T-cell (primary cell): ENCODE data around the gene SH3RF2. TPM values are rescaled to one million over a fixed set of nuclear protein-coding genes. Genes with fewer than 3 reads are reported as not detected.

ENCODE experiments used
- ATAC-seq, 4 experiments: fragments of 200-7000 bp in 3 of 4; fragments of 150-1000 bp in 1 of 4; cut with Tn5 transposase; replicated peaks in 1 of 4; 1 replicate in 3 of 4; 2 replicates in 1 of 4; pipeline ENCODE4 v1.10.0; 2021; ENCODE audit warnings: moderate library complexity in 3 of 4, mild to moderate bottlenecking in 2 of 4, moderate number of reproducible peaks in 1 of 4
- CTCF ChIA-PET, 2 donors: fragments of 300-600 bp; sonication (Branson Sonifier 250); formaldehyde crosslinking; loops; one replicate each; lab custom pipeline; 2022; ENCODE audit warnings: antibody characterized with exemption in 2 of 2; lab: Charles Lee
- POLR2A ChIA-PET, 2 donors: fragments of 300-600 bp; sonication (Branson Sonifier 250); formaldehyde crosslinking; loops; one replicate each; lab custom pipeline; 2022; ENCODE audit warnings: antibody characterized with exemption in 2 of 2; lab: Charles Lee
- DNase-seq, 35 experiments: peaks; one replicate each; pipeline versions ENCODE4 v3.0.0 to v3.0.0-alpha.2; 2013 to 2023
- H3K27ac ChIP-seq: one replicate; pipeline ENCODE4 v1.5.1; 2013; ENCODE audit warnings: low read length
- H3K27me3 ChIP-seq, 2 experiments: replicated peaks in 1 of 2; 1 replicate in 1 of 2; 2 replicates in 1 of 2; pipeline versions ENCODE4 v1.6.1 to v1.7.0; 2013; ENCODE audit warnings: low read length in 1 of 2, mixed read lengths in 1 of 2; ENCODE audit not compliant: control insufficient read depth in 2 of 2, insufficient read depth in 2 of 2; ENCODE audit errors: extremely low read depth in 1 of 2
- H3K36me3 ChIP-seq, 2 donors: 1 replicate in 1 of 2; 2 replicates in 1 of 2; pipeline versions ENCODE4 v1.6.1 to v1.7.0; 2013; ENCODE audit warnings: low read length in 1 of 2; ENCODE audit not compliant: control insufficient read depth in 2 of 2, insufficient read depth in 1 of 2; ENCODE audit errors: extremely low read depth in 1 of 2
- H3K4me1 ChIP-seq, 2 experiments: 1 replicate in 1 of 2; 2 replicates in 1 of 2; pipeline versions ENCODE4 v1.6.1 to v1.7.0; 2013; ENCODE audit warnings: low read length in 2 of 2, mixed read lengths in 1 of 2; ENCODE audit not compliant: insufficient read depth in 2 of 2, control insufficient read depth in 1 of 2; ENCODE audit errors: extremely low read depth in 1 of 2
- H3K4me3 ChIP-seq, 2 donors: 1 replicate in 1 of 2; 2 replicates in 1 of 2; pipeline versions ENCODE4 v1.5.1 to v1.7.0; 2013; ENCODE audit warnings: mild to moderate bottlenecking in 2 of 2, low read length in 1 of 2, moderate library complexity in 1 of 2; ENCODE audit not compliant: control insufficient read depth in 1 of 2; ENCODE audit errors: extremely low read depth in 1 of 2
- H3K9me3 ChIP-seq: 2 replicates; pipeline ENCODE4 v1.7.0; 2013
- H3K27ac Mint-ChIP-seq, 2 donors: one replicate each; pipeline ENCODE4 v1.8.0; 2020 to 2021; ENCODE audit warnings: mild to moderate bottlenecking in 2 of 2, mixed read lengths in 2 of 2
- H3K27me3 Mint-ChIP-seq, 2 donors: one replicate each; pipeline ENCODE4 v1.8.0; 2021 to 2022; ENCODE audit warnings: mixed read lengths in 2 of 2
- H3K36me3 Mint-ChIP-seq: one replicate; pipeline ENCODE4 v1.8.0; 2021; ENCODE audit warnings: mixed read lengths
- H3K4me1 Mint-ChIP-seq, 3 donors: one replicate each; pipeline ENCODE4 v1.8.0; 2020 to 2022; ENCODE audit warnings: mixed read lengths in 3 of 3, mild to moderate bottlenecking in 1 of 3
- H3K4me3 Mint-ChIP-seq, 3 donors: one replicate each; pipeline ENCODE4 v1.8.0; 2020 to 2022; ENCODE audit warnings: mild to moderate bottlenecking in 3 of 3, mixed read lengths in 3 of 3, moderate library complexity in 3 of 3
- H3K9me3 Mint-ChIP-seq, 3 donors: one replicate each; pipeline ENCODE4 v1.8.0; 2020 to 2022; ENCODE audit warnings: mixed read lengths in 3 of 3
- WGBS: methylation state at CpG from one replicate; pipeline ENCODE4 v1.1.5; 2013; ENCODE audit warnings: missing lambda C conversion rate; ENCODE audit not compliant: insufficient coverage; 5-methylcytosine and 5-hydroxymethylcytosine counted together
- total RNA-seq, 35 experiments: library from RNA in 6 of 35; stranded (reverse) in 6 of 35; fragments of 120-200 nt in 1 of 35; gene quantifications; one replicate each; pipeline versions ENCODE4 v1.2.1 to v1.2.4 and lab custom pipeline; 2013 to 2026

The SH3RF2 gene
- total RNA-seq, 5 donors from 2014 or later (not counting 1 experiment from before 2014, with no cell fraction given), result 0.26 to 0.75 (median 0.37) TPM; not detected in 1

DNA sequence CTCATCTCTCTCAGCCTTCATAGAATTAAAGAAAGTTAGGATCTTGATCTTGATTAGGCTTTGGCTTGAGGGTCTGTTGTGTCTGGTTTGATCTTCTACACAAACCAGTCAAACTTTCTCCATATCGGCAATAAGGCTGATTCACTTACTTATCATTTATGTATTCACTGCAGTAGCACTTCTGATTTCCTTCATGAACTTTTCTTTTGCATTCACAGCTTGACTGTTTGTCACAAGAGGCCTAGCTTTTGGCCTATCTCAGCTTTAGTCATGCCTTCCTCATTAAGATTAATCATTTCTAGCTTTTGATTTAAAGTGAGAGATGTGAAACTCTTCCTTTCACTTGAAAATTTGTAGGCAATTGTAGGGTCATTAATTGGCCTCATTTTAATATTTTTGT lies 62.8 kb downstream of the SH3RF2 start:
- Mint-ChIP-seq H3K4me3 (no peak overlapping the region), H3K4me1 (no peaks in the 10 kb centered on the region), H3K36me3 (no peaks in the 10 kb centered on the region), H3K27ac (no peak overlapping the region), H3K9me3 (peaks cover 0 to 2% (median 0%) of the 10 kb centered on the region in 3 donors), H3K27me3 (peaks cover 0 to 10% of the 10 kb centered on the region in 2 donors)
- Histone ChIP-seq H3K36me3 (no peaks in the 10 kb centered on the region), H3K27me3 (no peaks in the 10 kb centered on the region), H3K4me3 (no peak overlapping the region), H3K27ac (no peak overlapping the region), H3K9me3 (no peaks in the 10 kb centered on the region), H3K4me1 (no peaks in the 10 kb centered on the region)
- CTCF ChIA-PET, result no interaction called here
- WGBS, result no CpG with 5 or more reads among the region's 1 CpG
- no peak for ATAC-seq
- no peak for DNase-seq
- POLR2A ChIA-PET, result no interaction called here

- H3K4me1 ChIP-seq, result no peaks in the 10 kb centered on the region
- H3K27me3 ChIP-seq, result no peaks in the 10 kb centered on the region
- Mint-ChIP-seq H3K27ac (no peak overlapping the region), H3K36me3 (no peaks in the 10 kb centered on the region), H3K4me3 (no peak overlapping the region), H3K4me1 (no peaks in the 10 kb centered on the region), H3K9me3 (no peaks in the 10 kb centered on the region), H3K27me3 (peaks cover 0 to 10% of the 10 kb centered on the region in 2 donors)
- no peak overlapping the region for H3K4me3 ChIP-seq
- WGBS, result 98% methylated on average over 8 of the region's 9 CpGs
- H3K36me3 ChIP-seq, result no peaks in the 10 kb centered on the region
- ATAC-seq (no peak), DNase-seq (no peak)
- no peak overlapping the region for H3K27ac ChIP-seq
- CTCF ChIA-PET, result no interaction called here
- POLR2A ChIA-PET, result interaction anchor here in 1 of 2 donors (0.5 kb wide), 1 partner anchor 50 kb away, joined by 4 read pairs; no protein-coding TSS in a partner anchor
- H3K9me3 ChIP-seq, result no peaks in the 10 kb centered on the region
Observed at GRCh38 chr5:146000072-146000471, 63.7 kb downstream of the SH3RF2 start.

DNA sequence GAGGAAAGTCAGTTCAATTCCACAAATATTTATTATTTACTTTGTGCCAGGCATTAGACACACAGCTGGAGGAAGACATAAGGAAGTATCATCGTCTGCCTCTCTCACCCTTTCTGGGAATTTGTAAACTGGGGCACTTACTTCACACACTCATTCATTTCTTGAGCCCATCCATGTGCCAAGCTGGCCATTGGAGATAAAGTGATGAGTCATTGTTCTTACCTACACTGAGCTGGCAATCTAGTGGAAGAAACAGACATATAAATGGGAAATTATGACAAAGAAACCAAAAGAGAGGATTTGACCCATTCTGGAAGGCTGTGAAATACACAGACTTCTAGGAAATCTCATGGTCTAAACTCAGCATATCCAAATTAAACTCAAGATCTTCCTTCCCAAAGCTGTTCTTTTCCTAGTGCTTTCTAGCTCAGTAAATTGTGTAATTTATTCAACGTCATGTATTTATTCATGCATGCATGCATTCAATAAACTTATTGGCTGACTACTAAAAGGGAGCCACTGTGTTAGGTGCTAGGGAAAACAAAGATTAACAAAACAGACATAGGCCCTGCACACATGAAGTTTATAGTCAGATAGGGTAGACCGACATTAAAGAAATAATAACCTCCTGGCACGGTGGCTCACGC lies 65.3 kb downstream of the SH3RF2 start:
- ChIA-PET CTCF (no interaction called here), POLR2A (no interaction called here)
- Histone ChIP-seq H3K27ac (no peak overlapping the region), H3K36me3 (no peaks in the 10 kb centered on the region), H3K4me1 (no peaks in the 10 kb centered on the region), H3K27me3 (no peaks in the 10 kb centered on the region), H3K9me3 (no peaks in the 10 kb centered on the region), H3K4me3 (no peak overlapping the region)
- WGBS, result 100% methylated on average over 3 of the region's 5 CpGs
- ATAC-seq (no peak), DNase-seq (no peak)
- H3K9me3 Mint-ChIP-seq, result no peaks in the 10 kb centered on the region
- no peaks in the 10 kb centered on the region for H3K36me3 Mint-ChIP-seq
- no peak overlapping the region for H3K4me3 Mint-ChIP-seq
- no peak overlapping the region for H3K27ac Mint-ChIP-seq
- no peaks in the 10 kb centered on the region for H3K4me1 Mint-ChIP-seq
- H3K27me3 Mint-ChIP-seq, result peaks cover 0 to 13% of the 10 kb centered on the region in 2 donors

- no peak overlapping the region for H3K27ac Mint-ChIP-seq
- H3K36me3 Mint-ChIP-seq, result no peaks in the 10 kb centered on the region
- DNase-seq, result no peak
- Histone ChIP-seq H3K4me1 (no peaks in the 10 kb centered on the region), H3K27ac (no peak overlapping the region), H3K4me3 (no peak overlapping the region), H3K36me3 (no peaks in the 10 kb centered on the region), H3K9me3 (no peaks in the 10 kb centered on the region), H3K27me3 (no peaks in the 10 kb centered on the region)
- no peak for ATAC-seq
- H3K4me3 Mint-ChIP-seq, result no peak overlapping the region
- no peaks in the 10 kb centered on the region for H3K9me3 Mint-ChIP-seq
- ChIA-PET CTCF (no interaction called here), POLR2A (no interaction called here)
- H3K4me1 Mint-ChIP-seq, result no peaks in the 10 kb centered on the region
- H3K27me3 Mint-ChIP-seq, result peaks cover 0 to 14% of the 10 kb centered on the region in 2 donors
- 92% methylated on average over 5 of the region's 7 CpGs for whole genome bisulfite sequencing
Observed at GRCh38 chr5:146002491-146002890, 66.1 kb downstream of the SH3RF2 start.

GRCh38 chr5:146003852-146004251 lies 67.5 kb downstream of the SH3RF2 start:
- no peak overlapping the region for H3K4me3 Mint-ChIP-seq

GRCh38 chr5:146005264-146005663 lies 68.9 kb downstream of the SH3RF2 start:
- POLR2A ChIA-PET, result no interaction called here
- H3K9me3 Mint-ChIP-seq, result no peaks in the 10 kb centered on the region
- WGBS, result 80% methylated on average over 1 of the region's 1 CpG

More at GRCh38 chr5:146003852-146004251, 67.5 kb downstream of the SH3RF2 start:
- H3K36me3 ChIP-seq, result no peaks in the 10 kb centered on the region
- DNase-seq (no peak), ATAC-seq (no peak)
- POLR2A ChIA-PET, result no interaction called here
- CTCF ChIA-PET, result no interaction called here
- Mint-ChIP-seq H3K36me3 (no peaks in the 10 kb centered on the region), H3K9me3 (no peaks in the 10 kb centered on the region), H3K27ac (no peak overlapping the region), H3K4me1 (no peaks in the 10 kb centered on the region), H3K27me3 (peaks cover 0 to 11% of the 10 kb centered on the region in 2 donors)
- H3K4me1 ChIP-seq, result no peaks in the 10 kb centered on the region
- no peak overlapping the region for H3K4me3 ChIP-seq
- H3K27ac ChIP-seq, result no peak overlapping the region
- no peaks in the 10 kb centered on the region for H3K9me3 ChIP-seq
- no peaks in the 10 kb centered on the region for H3K27me3 ChIP-seq
- 67% methylated on average over 1 of the region's 4 CpGs for WGBS

More at GRCh38 chr5:146005264-146005663, 68.9 kb downstream of the SH3RF2 start:
- H3K27me3 ChIP-seq, result no peaks in the 10 kb centered on the region
- no peaks in the 10 kb centered on the region for H3K36me3 ChIP-seq
- no peak overlapping the region for H3K27ac ChIP-seq
- ATAC-seq, result no peak
- H3K4me3 ChIP-seq, result no peak overlapping the region
- H3K4me1 Mint-ChIP-seq, result no peaks in the 10 kb centered on the region
- H3K27me3 Mint-ChIP-seq, result peaks cover 0 to 11% of the 10 kb centered on the region in 2 donors
- H3K36me3 Mint-ChIP-seq, result no peaks in the 10 kb centered on the region
- DNase-seq, result no peak
- CTCF ChIA-PET, result no interaction called here
- no peak overlapping the region for H3K27ac Mint-ChIP-seq
- H3K9me3 ChIP-seq, result no peaks in the 10 kb centered on the region
- H3K4me1 ChIP-seq, result no peaks in the 10 kb centered on the region
- H3K4me3 Mint-ChIP-seq, result no peak overlapping the region
